ENCODE measurements around the gene MIDN. TPM values are rescaled to one million over a fixed set of nuclear protein-coding genes. Genes with fewer than 3 reads are reported as not detected.

Gene MIDN
- total RNA-seq, 4 donors from 2014 or later, result 89.0 to 153 (median 105) TPM

- no peak for TF ChIP-seq POLR2A (IDR thresholded peaks at IDR 0.05)
- TF ChIP-seq POLR2AphosphoS5 (IDR thresholded peaks at IDR 0.05), result no peak
- TF ChIP-seq EP300 (IDR thresholded peaks at IDR 0.05), result no peak
- Histone ChIP-seq H3K36me3 (no peaks in the 10 kb centered on the region), H3K9me3 (no peaks in the 10 kb centered on the region), H3K27ac (no peak overlapping the region), H3K27me3 (peaks cover 73% of the 10 kb centered on the region), H3K4me1 (peaks cover 8% of the 10 kb centered on the region), H3K4me3 (no peak overlapping the region)
- DNase-seq (ENCODE audit: low spot score in 2 of 2), result peak in 1 of 2 donors; percentile 64
- 61% methylated on average over 8 of the region's 51 CpGs for WGBS
Observed at GRCh38 chr19:1284979-1285736, 36.8 kb downstream of the MIDN start.

- DNase-seq (ENCODE audit: low spot score in 2 of 2), result no peak
- Histone ChIP-seq H3K9me3 (no peaks in the 10 kb centered on the region), H3K4me1 (peaks cover 8% of the 10 kb centered on the region), H3K27ac (no peak within 1 kb of the TSS), H3K27me3 (peaks cover 80% of the 10 kb centered on the region), H3K36me3 (no peaks in the 10 kb centered on the region), H3K4me3 (peak within 1 kb of the TSS; percentile 39)
- TF ChIP-seq POLR2A (IDR thresholded peaks at IDR 0.05) (no peak), CTCF (IDR thresholded peaks at IDR 0.05) (no peak), EP300 (IDR thresholded peaks at IDR 0.05) (no peak), POLR2AphosphoS5 (IDR thresholded peaks at IDR 0.05) (no peak)
- WGBS, result no CpG with 5 or more reads among the region's 113 CpGs
Observed at GRCh38 chr19:1285737-1286360, 37.5 kb downstream of the MIDN start, which contains the start of gene EFNA2. Gene EFNA2 (plus strand): TSS chr19:1285873. CDS start chr19:1286169, 296 bp downstream.

GRCh38 chr19:1286487-1287353 is 38.3 kb downstream of the MIDN start:
- no peak for TF ChIP-seq POLR2AphosphoS5 (IDR thresholded peaks at IDR 0.05)
- TF ChIP-seq CTCF (IDR thresholded peaks at IDR 0.05), result no peak
- no peak for TF ChIP-seq EP300 (IDR thresholded peaks at IDR 0.05)
- TF ChIP-seq POLR2A (IDR thresholded peaks at IDR 0.05), result no peak
- Histone ChIP-seq H3K9me3 (no peaks in the 10 kb centered on the region), H3K27ac (no peak overlapping the region), H3K36me3 (no peaks in the 10 kb centered on the region), H3K4me1 (peaks cover 8% of the 10 kb centered on the region), H3K4me3 (peak overlapping the region; percentile 39), H3K27me3 (peaks cover 88% of the 10 kb centered on the region)
- 38% methylated on average over 10 of the region's 38 CpGs for WGBS
- DNase-seq (ENCODE audit: low spot score in 2 of 2), result no peak

GRCh38 chr19:1287354-1288225 is 39.2 kb downstream of the MIDN start:
- Histone ChIP-seq H3K4me3 (no peak overlapping the region), H3K4me1 (peaks cover 11% of the 10 kb centered on the region), H3K27ac (no peak overlapping the region), H3K36me3 (no peaks in the 10 kb centered on the region), H3K9me3 (no peaks in the 10 kb centered on the region), H3K27me3 (peaks cover 97% of the 10 kb centered on the region)
- TF ChIP-seq EP300 (IDR thresholded peaks at IDR 0.05), result no peak
- TF ChIP-seq POLR2A (IDR thresholded peaks at IDR 0.05), result no peak
- TF ChIP-seq CTCF (IDR thresholded peaks at IDR 0.05), result no peak
- no peak for TF ChIP-seq POLR2AphosphoS5 (IDR thresholded peaks at IDR 0.05)
- no peak for DNase-seq (ENCODE audit: low spot score in 2 of 2)
- 40% methylated on average over 15 of the region's 55 CpGs for WGBS

GRCh38 chr19:1288226-1288612 is 39.8 kb downstream of the MIDN start:
- Histone ChIP-seq H3K36me3 (no peaks in the 10 kb centered on the region), H3K4me1 (peaks cover 11% of the 10 kb centered on the region), H3K9me3 (no peaks in the 10 kb centered on the region), H3K4me3 (no peak overlapping the region), H3K27ac (no peak overlapping the region), H3K27me3 (peaks cover 97% of the 10 kb centered on the region)
- WGBS, result 87% methylated on average over 14 of the region's 18 CpGs
- TF ChIP-seq POLR2AphosphoS5 (IDR thresholded peaks at IDR 0.05), result no peak
- no peak for TF ChIP-seq CTCF (IDR thresholded peaks at IDR 0.05)
- TF ChIP-seq EP300 (IDR thresholded peaks at IDR 0.05), result no peak
- TF ChIP-seq POLR2A (IDR thresholded peaks at IDR 0.05), result no peak
- DNase-seq (ENCODE audit: low spot score in 2 of 2), result no peak

Measured in suprapubic skin (tissue), 4 donors.